OCI-LY3 (cell line): Measurements from ENCODE around the gene MYO16.

ENCODE experiments used
- H2AFZ ChIP-seq: fragments of 200-600, 300-600 bp; shearing (Covaris generic); 2 replicates; pipeline ENCODE4 v1.6.0; 2014; ENCODE audit warnings: antibody characterized with exemption, low read depth, low read length
- H3K27ac ChIP-seq: fragments of 200-600, 300-600 bp; sonication (generic); 2 replicates; pipeline ENCODE4 v1.5.1; 2014; ENCODE audit warnings: mild to moderate bottlenecking, low read length, moderate library complexity, mixed read lengths
- H3K27me3 ChIP-seq: fragments of 200-600, 300-600 bp; sonication (generic); 2 replicates; pipeline ENCODE4 v1.6.1; 2014; ENCODE audit warnings: low read depth, low read length, mixed read lengths
- H3K36me3 ChIP-seq: fragments of 200-600, 300-600 bp; sonication (generic); replicated peaks from 2 replicates; pipeline ENCODE3; 2014; ENCODE audit warnings: low read depth, low read length, mixed read lengths
- H3K4me1 ChIP-seq: fragments of 300-600, 200-600 bp; sonication (generic); 2 replicates; pipeline ENCODE4 v1.6.1; 2014; ENCODE audit warnings: low read length, mixed read lengths
- H3K4me2 ChIP-seq: fragments of 200-600, 300-600 bp; sonication (generic); 2 replicates; pipeline ENCODE4 v1.6.1; 2014; ENCODE audit warnings: low read length, mixed read lengths
- H3K4me3 ChIP-seq: fragments of 300-600, 200-600 bp; sonication (generic); 2 replicates; pipeline ENCODE4 v1.5.1; 2014; ENCODE audit warnings: antibody characterized with exemption, mild to moderate bottlenecking, low read length, moderate library complexity
- H3K79me2 ChIP-seq: fragments of 300-600, 200-600 bp; shearing (Covaris generic); 2 replicates; pipeline ENCODE4 v1.6.1; 2014; ENCODE audit warnings: mild to moderate bottlenecking, low read length, mixed read lengths
- H3K9ac ChIP-seq: fragments of 300-600, 200-600 bp; shearing (Covaris generic); 2 replicates; pipeline ENCODE4 v1.6.0; 2014; ENCODE audit warnings: mild to moderate bottlenecking, low read length, moderate library complexity
- H3K9me3 ChIP-seq: fragments of 200-600, 300-600 bp; shearing (Covaris generic); 2 replicates; pipeline ENCODE4 v1.6.1; 2014; ENCODE audit warnings: low read length, mixed read lengths; ENCODE audit not compliant: insufficient read depth
- H4K20me1 ChIP-seq: fragments of 200-600, 300-600 bp; sonication (generic); 2 replicates; pipeline ENCODE4 v1.6.1; 2016; ENCODE audit warnings: low read length, mixed read lengths; ENCODE audit not compliant: insufficient read depth
- CTCF ChIP-seq: fragments of 200-600, 300-600 bp; sonication (generic); IDR thresholded peaks from 2 replicates; pipeline ENCODE4 v1.5.1; 2014; ENCODE audit warnings: antibody characterized with exemption, low read length, low read depth
- EZH2phosphoT487 ChIP-seq: fragments of 200-600 bp; shearing (Covaris generic); IDR thresholded peaks from 2 replicates; pipeline ENCODE4 v1.6.1; 2018; ENCODE audit warnings: antibody characterized with exemption, mixed run types, low read depth

Gene MYO16

GRCh38 chr13:108835083-108835482 lies 205.7 kb downstream of the MYO16 start:
- H4K20me1 ChIP-seq: no peaks in the 10 kb centered on the region
- H3K27me3 ChIP-seq: no peaks in the 10 kb centered on the region
- no peaks in the 10 kb centered on the region for H3K79me2 ChIP-seq
- H3K9me3 ChIP-seq: no peaks in the 10 kb centered on the region
- H3K27ac ChIP-seq: no peak overlapping the region
- TF ChIP-seq CTCF (no peak), EZH2phosphoT487 (no peak)
- H3K4me2 ChIP-seq: no peak overlapping the region
- no peak overlapping the region for H3K4me3 ChIP-seq
- H3K4me1 ChIP-seq: no peaks in the 10 kb centered on the region
- no peak overlapping the region for H3K9ac ChIP-seq
- no peak overlapping the region for H2AFZ ChIP-seq
- H3K36me3 ChIP-seq: no peaks in the 10 kb centered on the region

GRCh38 chr13:108850691-108851090 lies 221.3 kb downstream of the MYO16 start:
- no peak overlapping the region for H3K9ac ChIP-seq
- H3K36me3 ChIP-seq: no peaks in the 10 kb centered on the region
- no peaks in the 10 kb centered on the region for H3K9me3 ChIP-seq
- no peak overlapping the region for H3K27ac ChIP-seq
- H3K4me1 ChIP-seq: peaks cover 5% of the 10 kb centered on the region
- no peak overlapping the region for H3K4me2 ChIP-seq
- no peaks in the 10 kb centered on the region for H3K79me2 ChIP-seq
- H2AFZ ChIP-seq: no peak overlapping the region
- H3K27me3 ChIP-seq: no peaks in the 10 kb centered on the region
- no peak for TF ChIP-seq CTCF
- no peak for TF ChIP-seq EZH2phosphoT487
- no peak overlapping the region for H3K4me3 ChIP-seq
- no peaks in the 10 kb centered on the region for H4K20me1 ChIP-seq

GRCh38 chr13:108851660-108852059 lies 222.2 kb downstream of the MYO16 start:
- no peaks in the 10 kb centered on the region for H3K9me3 ChIP-seq
- no peaks in the 10 kb centered on the region for H3K36me3 ChIP-seq
- no peak for TF ChIP-seq EZH2phosphoT487
- no peak for TF ChIP-seq CTCF
- H3K4me3 ChIP-seq: no peak overlapping the region
- no peak overlapping the region for H3K27ac ChIP-seq
- no peak overlapping the region for H2AFZ ChIP-seq
- peaks cover 9% of the 10 kb centered on the region for H3K4me1 ChIP-seq
- no peak overlapping the region for H3K9ac ChIP-seq
- no peaks in the 10 kb centered on the region for H3K79me2 ChIP-seq
- H3K4me2 ChIP-seq: no peak overlapping the region
- H4K20me1 ChIP-seq: no peaks in the 10 kb centered on the region
- H3K27me3 ChIP-seq: no peaks in the 10 kb centered on the region

GRCh38 chr13:108853031-108853430 lies 223.6 kb downstream of the MYO16 start:
- H3K79me2 ChIP-seq: no peaks in the 10 kb centered on the region
- H3K27ac ChIP-seq: no peak overlapping the region
- H3K9me3 ChIP-seq: no peaks in the 10 kb centered on the region
- H4K20me1 ChIP-seq: no peaks in the 10 kb centered on the region
- no peak for TF ChIP-seq EZH2phosphoT487
- no peak for TF ChIP-seq CTCF
- H3K9ac ChIP-seq: no peak overlapping the region
- peaks cover 9% of the 10 kb centered on the region for H3K4me1 ChIP-seq
- H3K27me3 ChIP-seq: no peaks in the 10 kb centered on the region
- H3K4me2 ChIP-seq: no peak overlapping the region
- no peak overlapping the region for H3K4me3 ChIP-seq
- no peaks in the 10 kb centered on the region for H3K36me3 ChIP-seq
- no peak overlapping the region for H2AFZ ChIP-seq
